VCaP (cell line): ENCODE data around the gene LIMA1.

Source experiments
- H3K27ac ChIP-seq: fragments of 450-650 bp; 2 replicates; pipeline ENCODE4 v1.5.1; 2017
- TF ChIP-seq, protein P1 (sequence below): fragments of 450-650 bp; conservative IDR thresholded peaks from 2 replicates; pipeline ENCODE4 v1.5.1; 2017; ENCODE audit warnings: mild to moderate bottlenecking, moderate library complexity

Gene LIMA1

DNA sequence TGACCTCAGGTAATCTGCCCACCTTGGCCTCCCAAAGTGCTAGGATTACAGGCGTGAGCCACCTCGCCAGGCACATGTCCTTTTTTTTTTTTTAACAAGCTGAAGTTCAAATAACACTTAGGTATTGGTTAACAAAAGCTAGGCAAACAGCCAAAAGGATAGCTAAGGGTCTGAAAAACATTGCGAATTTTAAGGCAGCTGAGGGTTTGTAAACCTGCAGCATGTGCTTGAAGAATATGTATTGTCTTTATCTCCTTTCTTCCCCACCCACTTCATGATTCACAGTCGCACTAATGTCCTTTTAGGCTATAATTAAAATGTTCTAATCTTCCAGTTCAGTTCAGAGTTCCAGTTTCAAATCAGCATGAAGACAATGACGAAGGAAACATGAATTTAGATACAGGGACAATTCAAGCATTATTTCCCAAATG, 86.0 kb downstream of the LIMA1 start:
- TF ChIP-seq, protein P1, sequence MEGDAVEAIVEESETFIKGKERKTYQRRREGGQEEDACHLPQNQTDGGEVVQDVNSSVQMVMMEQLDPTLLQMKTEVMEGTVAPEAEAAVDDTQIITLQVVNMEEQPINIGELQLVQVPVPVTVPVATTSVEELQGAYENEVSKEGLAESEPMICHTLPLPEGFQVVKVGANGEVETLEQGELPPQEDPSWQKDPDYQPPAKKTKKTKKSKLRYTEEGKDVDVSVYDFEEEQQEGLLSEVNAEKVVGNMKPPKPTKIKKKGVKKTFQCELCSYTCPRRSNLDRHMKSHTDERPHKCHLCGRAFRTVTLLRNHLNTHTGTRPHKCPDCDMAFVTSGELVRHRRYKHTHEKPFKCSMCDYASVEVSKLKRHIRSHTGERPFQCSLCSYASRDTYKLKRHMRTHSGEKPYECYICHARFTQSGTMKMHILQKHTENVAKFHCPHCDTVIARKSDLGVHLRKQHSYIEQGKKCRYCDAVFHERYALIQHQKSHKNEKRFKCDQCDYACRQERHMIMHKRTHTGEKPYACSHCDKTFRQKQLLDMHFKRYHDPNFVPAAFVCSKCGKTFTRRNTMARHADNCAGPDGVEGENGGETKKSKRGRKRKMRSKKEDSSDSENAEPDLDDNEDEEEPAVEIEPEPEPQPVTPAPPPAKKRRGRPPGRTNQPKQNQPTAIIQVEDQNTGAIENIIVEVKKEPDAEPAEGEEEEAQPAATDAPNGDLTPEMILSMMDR, result no peak
- peak overlapping the region; percentile 98 for H3K27ac ChIP-seq

DNA sequence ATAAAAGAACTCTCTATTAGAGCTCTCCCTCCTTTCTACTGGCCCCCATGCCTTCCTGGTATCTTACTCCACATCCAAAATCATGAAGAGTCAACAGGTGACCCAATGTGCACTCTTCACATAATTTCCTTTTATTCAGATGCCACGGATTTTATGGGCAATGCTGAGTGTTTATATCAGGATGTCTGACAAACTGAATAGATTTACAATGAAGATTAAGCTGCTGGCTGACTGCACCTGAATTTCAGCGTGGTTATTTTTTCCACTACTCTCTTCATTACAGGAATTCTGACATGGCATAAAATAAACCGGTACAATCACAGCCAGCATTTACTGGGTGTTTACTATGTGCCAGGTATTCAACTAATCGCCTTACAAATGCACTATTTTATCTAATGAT, 86.8 kb downstream of the LIMA1 start:
- peak overlapping the region; percentile 98 for H3K27ac ChIP-seq
- TF ChIP-seq, protein P1, result no peak

DNA sequence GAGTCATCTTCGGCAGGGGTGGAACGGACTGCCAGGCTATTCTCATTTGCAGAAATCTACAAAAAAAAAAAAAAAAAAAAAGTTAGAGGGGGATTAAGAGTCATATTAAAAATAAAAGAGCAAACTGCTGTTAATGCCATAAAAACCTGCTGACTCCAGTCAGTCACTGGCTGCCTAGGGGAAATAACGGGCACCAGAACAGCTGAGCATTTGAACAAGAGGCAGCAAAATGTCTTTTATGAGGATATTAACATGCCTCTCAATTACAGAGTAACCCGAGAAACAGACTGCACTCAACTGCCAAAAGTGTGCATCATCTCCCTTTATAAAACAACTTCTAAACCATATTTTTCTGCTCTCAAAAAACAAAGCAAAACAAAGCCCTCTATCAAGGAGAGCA, 87.5 kb downstream of the LIMA1 start:
- H3K27ac ChIP-seq, result peak overlapping the region; percentile 98

DNA sequence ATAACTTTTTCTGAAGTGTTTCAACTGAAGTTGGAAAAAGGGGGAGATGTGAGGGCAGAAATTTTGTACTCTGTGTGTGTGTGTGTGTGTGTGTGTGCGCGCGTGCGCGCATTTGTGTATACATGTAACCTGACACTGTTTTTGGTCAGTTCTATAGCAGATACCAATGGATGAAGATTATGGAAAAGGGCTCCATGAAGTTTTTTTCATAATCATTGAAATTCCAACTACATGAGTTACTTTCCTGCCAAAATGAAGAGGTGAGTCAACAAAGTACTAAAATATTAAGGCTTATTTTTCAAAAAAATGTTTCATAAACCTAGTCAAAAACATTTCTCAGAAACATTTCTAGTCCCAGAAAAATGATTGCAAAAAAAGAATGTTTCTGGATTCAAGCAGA, 90.4 kb downstream of the LIMA1 start:
- TF ChIP-seq, protein P1, result no peak
- H3K27ac ChIP-seq, result no peak overlapping the region

More for the DNA sequence above, 87.5 kb downstream of the LIMA1 start:
- TF ChIP-seq, protein P1, result no peak

DNA sequence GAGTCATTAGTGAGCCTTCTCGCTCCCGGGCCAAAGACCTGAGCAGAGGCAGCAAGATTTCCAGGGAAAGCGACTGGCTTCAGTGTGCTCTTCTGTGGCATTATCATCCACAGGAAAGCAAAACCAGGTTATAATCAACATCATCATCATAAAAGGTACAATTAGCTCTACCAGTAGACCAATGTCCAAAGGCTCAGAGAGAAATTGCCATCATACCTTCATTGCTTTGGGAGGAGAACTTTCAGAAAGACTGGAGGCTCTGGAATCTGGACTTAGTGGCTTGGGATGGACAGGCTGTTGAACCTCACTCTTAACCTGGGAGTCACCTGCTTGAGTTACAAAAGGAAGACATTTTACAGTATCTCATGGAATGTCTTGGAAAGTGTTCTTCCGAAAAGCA, 91.1 kb downstream of the LIMA1 start:
- TF ChIP-seq, protein P1, result no peak

DNA sequence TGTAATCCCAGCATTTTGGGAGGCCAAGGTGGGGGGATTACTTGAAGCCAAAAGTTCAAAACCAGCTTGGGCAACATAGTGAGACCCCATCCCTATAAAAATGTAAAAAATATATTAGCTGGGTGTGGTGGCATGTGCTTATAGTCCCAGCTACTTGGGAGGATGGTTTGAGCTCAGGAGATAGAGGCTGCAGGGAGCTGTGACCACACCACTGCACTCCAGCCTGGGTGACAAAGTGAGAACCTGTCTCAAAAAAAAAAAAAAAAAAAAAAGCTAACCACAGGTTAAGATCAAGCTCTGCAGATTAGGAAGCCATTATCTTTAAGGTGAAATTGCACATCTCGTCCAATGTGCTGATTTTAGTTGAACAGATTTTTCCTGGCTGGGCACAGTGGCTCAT, 92.5 kb downstream of the LIMA1 start:
- TF ChIP-seq, protein P1, result no peak
- H3K27ac ChIP-seq, result peak overlapping the region; percentile 92

More for the DNA sequence above, 91.1 kb downstream of the LIMA1 start:
- H3K27ac ChIP-seq, result no peak overlapping the region

DNA sequence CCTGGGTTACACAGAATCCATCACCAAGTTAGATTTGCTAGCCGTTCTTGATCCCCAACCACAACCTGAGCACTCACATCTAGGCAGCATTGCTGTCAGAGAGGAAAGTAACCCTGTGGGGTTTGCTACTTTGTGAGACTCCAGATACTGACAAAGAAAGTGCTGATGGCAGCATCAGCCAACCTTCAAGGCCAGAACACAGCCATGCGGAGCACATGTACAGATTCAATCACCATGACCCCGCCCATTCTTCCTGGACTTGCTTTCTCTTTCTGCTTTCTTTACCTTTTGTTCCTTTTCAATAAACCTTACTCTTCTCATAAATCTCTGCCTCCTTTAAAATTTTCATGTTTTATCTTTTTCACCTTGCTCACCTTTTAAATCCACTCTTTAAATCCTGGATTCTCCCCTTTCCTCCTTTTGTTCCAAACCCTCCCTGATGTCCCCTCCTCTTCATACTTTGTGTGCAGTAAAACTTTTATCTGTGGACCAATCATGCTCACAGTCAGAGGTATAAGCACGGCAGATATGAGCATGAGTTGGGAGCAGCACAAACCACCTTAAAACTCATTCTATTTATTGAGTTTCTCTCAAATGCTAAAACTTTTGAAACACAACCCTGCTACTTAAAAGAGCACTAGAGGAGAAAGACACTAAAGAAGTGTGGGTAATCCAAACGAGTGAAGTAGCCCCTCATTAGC, 94.3 kb downstream of the LIMA1 start:
- TF ChIP-seq, protein P1, result no peak
- H3K27ac ChIP-seq, result peak overlapping the region; percentile 92
